ENCODE measurements around the gene C1QTNF2.

The C1QTNF2 gene

GRCh38 chr5:160369990-160370712 is at the start of gene C1QTNF2:
Gene C1QTNF2 (minus strand): TSS chr5:160370626. CDS start chr5:160355011, 15,615 bp downstream.
- no peak for DNase-seq (ENCODE audit: low read depth)

DNA sequence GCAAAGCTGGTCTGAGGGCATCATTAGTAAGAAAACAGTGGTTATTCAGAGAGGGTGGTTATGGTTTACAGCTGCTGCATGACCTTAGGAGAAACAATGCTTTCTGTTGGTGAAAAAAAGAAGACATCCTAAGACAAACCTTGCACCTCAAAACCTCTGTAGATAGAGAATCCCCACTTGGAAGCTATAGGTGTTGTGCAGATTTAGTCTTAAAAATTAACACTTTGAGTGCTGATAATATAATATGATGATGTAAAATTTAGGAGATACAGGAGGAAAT is 49.8 kb upstream of the C1QTNF2 start:
- DNase-seq (ENCODE audit: low read depth): no peak

DNA sequence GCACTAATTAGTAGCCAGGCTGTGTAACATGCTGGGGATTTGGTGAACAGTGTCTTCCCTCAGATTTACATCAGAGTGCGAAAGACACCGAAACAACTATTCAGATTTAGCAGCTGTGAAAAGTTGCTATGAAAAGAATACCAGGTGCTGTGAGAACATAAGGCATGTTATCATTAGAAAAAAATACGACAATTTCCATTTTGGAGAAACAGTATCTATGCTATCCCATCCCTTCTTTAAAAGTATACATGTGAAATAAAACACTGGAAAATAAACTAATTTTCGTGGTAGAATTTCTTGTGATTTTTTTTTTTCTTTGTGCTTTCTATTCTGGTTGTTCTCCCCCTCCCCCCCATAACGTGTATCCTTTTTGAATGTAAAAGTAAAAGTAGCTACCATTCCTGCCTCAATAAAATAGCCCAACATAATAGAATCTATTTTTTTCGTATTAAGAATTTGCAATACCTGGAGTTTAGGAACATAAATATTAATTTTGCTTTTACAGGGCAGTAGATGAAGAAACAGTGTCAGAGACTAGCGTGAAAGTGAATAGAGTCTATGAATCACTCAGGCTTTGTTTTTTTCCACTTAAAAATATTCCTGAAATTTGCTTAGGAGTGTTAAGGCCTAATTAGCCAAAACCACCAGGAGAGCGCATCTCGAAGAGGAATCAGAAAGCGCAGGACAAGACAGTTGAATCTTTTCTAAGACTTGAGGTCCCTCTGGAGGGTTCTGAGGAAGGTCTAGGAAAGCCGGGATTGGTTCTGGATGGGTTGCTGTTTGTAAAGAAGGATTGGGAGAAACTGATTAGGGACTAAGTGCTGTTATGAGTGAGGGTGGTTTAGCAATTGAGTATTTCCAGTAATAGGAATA is 49.3 kb upstream of the C1QTNF2 start:
- DNase-seq (ENCODE audit: low read depth): no peak

DNA sequence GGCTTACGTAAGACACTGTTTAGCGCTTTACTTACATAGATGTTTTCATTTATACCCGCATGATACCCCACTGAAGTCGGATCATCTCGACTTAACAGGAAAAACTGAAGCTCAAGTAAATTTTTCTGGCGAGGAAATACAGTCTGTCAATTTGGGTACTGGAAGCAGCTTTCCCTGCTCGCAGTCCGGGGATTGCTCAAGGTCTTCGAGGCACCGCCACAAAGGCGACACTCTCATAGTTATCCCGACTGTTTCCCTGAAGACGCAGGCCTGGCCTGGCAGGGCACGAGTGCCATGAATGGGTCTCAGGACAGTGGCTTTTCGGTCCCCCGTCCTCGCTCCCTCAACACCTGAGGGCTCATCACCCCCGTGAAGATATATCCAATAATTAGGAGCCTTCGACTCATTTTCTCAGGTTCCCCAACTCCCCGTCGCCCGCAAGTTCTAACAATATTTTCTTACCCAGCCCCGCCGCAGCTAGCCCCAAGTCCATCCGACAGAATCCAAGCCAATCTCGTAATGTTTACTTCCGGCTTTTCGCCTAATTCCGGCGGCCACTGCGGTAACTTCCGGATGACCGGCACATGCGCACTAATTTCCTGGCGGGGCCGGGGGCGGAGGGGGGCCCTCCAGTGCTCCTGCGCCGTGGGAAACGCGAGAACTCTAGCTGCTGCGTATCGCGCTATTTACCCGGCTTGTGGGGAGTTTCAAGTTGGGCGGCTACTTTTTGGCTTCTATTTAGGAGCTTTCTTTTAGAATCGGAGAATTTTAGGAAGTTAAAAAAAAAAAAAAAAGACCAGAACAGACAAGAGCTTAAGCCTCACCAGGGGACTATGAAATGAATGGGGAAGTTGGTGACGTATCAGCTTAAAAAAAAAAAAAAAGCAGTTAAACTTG is 48.4 kb upstream of the C1QTNF2 start, which contains the start of gene SLU7:
Gene SLU7 (minus strand): TSS at position 521 of the 897 bp plus-strand sequence. CDS start 3,787 bp downstream, outside the sequence.
- DNase-seq (ENCODE audit: low read depth): peak; percentile 90

DNA sequence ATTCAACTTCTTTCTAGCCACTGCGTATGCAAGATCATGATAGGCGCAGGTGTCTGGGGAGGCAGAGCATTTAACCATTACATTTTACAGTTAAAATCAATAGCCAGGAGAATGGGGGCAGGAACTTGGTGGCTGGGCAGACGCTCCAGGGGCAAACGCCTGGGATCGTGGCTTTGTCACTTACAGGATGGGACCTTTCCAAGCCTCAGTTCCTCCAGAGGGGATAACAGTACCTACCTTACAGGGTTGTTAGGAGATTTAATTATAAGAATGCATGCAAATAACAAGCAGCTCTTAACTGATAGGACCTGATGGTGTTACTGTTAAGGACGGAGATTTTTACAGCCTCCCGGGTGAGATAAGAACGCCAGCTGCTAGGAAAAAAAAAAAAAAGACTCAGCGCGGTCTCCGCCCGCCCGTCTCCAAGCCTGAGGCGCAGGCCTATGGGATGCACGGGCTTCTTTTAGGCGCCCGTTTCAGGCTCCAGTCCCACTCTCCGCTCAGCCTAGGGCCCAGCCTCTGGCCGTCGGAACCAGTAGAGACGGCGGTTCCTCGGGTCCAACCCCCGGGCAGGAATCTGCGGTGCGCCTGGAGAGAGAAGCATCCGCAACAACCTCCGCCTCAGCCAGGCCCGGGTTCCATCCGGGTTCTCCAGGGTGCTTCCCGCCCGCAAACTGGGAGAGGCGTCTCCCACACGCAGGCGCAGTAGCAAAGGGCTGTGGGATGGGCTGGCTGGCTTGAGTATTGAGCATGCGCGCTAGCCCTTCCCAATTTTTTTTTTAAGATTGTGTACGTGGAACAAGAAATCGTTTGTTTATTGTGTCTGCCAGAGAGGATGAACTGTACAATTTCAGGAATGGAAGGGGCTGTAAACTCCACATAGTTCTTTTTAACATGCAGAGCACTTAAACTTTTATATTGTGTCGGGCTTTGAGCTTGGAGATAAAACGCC is 29.3 kb upstream of the C1QTNF2 start, which contains the start of gene FAM200C:
Gene FAM200C (minus strand): TSS at position 653 of the 952 bp plus-strand sequence. CDS start 4,564 bp downstream, outside the sequence.
- peak; percentile 37 for DNase-seq (ENCODE audit: low read depth)

DNA sequence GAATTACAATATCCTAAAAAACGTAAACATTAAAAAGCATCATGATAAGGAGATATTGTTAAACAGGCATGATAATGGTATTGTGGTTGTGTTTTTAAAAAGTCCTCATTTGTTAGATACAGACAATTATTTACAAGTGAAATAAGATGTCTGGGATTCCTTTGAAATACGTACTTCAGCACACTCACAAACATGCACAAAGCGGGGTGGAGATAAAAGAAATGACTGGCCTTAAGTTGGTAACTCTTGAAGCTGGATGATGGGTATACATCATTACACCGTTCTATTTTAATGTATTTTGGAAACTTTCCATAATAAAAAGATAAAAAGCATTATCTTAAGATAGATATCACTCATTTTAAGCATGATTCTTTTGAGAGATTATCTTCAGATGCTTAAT is 28.4 kb upstream of the C1QTNF2 start:
- no peak for DNase-seq (ENCODE audit: low read depth)

GRCh38 chr5:160397492-160397891 is 27.1 kb upstream of the C1QTNF2 start:
- no peak for DNase-seq (ENCODE audit: low read depth)

- no peak for DNase-seq (ENCODE audit: low read depth)
Measured at GRCh38 chr5:160395111-160395510, 24.7 kb upstream of the C1QTNF2 start.

DNA sequence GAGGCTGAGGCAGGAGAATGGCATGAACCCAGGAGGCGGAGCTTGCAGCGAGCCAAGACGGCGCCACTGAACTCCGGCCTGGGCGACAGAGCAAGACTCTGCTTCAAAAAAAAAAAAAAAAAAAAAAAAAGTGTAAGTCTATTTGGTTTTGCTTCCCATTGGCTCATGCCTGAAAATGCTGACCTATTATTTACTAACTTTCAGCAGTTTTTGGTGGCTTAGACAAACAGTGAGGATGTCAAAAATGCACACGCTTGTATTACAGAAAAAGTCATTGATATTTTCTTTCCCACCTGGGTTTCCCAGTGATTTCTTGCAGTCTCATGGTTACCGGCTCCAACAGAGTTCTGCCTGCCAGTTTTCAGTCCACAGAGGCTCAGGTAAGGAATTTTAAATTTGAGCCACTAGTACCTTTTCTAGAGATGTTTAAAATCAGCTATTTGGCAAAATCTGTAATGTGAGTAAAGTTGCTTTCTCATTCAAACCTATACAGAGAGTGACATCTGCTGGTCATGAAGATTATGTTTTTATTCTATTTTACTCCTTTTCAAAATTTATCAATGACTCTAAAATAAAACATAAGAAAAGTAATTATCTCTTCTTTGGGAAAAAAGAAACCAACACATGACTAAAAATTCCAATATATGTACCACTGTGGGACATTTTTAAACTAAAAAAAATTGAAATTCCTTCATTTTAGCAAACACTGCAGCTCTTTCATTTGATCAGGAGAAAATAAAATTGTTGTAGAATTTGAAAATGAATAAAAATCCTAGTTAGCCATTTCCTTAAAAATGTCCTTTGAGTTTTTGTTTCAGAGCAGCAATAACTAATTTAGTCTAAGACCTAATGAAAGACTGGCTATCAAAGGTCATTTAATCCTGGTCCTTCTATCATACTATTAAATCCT is 20.6 kb upstream of the C1QTNF2 start:
- DNase-seq (ENCODE audit: low read depth): no peak

GRCh38 chr5:160387445-160387844 is 17.0 kb upstream of the C1QTNF2 start:
- no peak for DNase-seq (ENCODE audit: low read depth)

DNA sequence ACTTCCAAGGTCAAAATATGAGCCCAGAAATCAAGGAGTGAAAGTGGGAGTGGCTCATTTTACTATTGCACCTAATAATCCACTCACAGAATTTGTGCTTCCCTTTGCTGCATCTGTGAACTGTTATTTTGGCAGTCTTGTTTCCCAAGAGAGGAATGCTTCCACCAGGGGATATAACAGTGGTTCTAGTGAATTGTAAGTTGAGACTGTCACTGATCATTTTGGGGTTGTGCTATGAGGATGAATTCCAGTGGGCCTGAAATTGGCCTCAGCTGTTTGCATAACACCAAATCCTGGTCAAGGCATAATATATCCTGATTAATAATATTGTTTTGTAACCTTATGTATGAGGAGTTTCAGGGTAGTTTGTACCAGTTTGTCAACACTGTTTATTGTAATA is 15.1 kb upstream of the C1QTNF2 start:
- no peak for DNase-seq (ENCODE audit: low read depth)

DNA sequence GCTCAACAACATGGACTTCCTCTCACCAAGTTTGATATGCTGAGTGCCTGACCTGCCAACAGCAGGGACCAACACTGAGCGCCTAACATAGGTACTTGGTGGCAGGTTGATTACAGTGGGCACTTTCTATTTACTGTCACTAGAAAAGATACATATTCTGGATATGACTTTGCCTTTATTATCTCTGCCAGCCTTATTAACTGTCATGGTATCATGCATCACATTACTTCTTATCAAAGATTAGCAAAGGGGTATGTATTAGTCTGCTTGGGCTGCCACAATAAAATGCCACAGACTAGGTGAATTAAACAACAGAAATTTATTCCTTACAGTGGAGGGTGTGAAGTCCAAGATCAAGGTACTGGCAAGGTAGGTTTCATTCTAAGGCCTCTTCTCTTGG is 14.3 kb upstream of the C1QTNF2 start:
- no peak for DNase-seq (ENCODE audit: low read depth)

DNA sequence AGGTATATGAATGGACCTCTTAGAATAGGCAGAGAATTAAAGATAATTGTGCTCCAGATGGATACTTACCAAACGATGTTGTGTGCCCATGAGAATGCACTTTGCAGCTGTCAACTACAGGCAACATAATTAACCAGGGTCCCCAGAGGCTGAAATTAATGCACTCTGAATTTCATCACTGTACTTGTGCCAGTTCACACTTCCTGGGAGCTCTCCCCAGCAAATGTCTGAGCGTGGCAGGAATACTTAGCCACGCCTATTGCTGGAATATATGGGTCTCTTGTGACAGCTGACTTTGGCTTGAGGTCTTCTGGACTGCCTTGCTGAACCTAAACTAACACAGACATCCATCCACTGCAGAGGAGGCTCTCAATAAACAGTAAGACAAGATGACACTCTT is 11.9 kb upstream of the C1QTNF2 start:
- DNase-seq (ENCODE audit: low read depth): no peak

- DNase-seq (ENCODE audit: low read depth): no peak
Measured at GRCh38 chr5:160380041-160380440, 9.6 kb upstream of the C1QTNF2 start.

GRCh38 chr5:160379511-160379910 is 9.1 kb upstream of the C1QTNF2 start:
- DNase-seq (ENCODE audit: low read depth): no peak

GRCh38 chr5:160378330-160378729 is 7.9 kb upstream of the C1QTNF2 start:
- DNase-seq (ENCODE audit: low read depth): no peak

DNA sequence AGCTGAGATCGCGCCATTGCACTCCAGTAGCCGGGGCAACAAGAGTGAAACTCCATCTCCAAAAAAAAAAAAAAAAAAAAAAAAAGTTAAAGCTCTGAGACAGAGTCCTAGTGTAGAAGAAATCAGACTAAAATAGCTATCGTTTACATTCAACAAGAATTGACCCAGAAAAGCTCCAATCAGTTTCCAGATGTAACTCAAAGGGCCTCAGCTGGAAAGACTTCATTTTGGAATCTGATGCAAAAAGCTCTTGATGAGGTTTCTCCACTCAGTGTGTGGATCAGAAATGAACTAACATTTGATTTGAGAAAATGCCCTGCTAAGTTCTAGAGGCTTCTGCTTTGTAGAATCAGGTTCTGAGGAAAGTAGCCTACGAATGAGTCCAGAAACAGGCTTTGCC is 7.2 kb upstream of the C1QTNF2 start:
- DNase-seq (ENCODE audit: low read depth): no peak

GRCh38 chr5:160376416-160376815 is 6.0 kb upstream of the C1QTNF2 start:
- DNase-seq (ENCODE audit: low read depth): no peak

DNA sequence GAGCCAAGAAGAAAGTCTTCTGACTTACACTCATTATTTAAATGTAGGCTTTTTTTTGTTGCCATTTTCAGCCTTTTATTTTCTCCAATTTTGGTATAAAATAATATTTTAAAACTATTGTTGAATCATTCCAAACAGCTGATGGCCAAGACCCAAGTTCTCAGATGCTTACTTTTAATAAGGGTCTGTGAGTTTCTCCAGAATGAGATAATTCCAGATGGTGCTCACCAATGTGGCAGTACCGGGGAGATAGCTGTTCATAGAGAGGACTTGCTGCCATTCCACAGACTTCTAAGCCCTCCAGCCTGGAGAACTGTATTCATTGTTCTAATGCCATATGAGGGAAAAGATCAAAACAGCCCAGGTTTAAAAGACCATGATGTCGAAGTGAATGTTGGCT is 5.3 kb upstream of the C1QTNF2 start:
- no peak for DNase-seq (ENCODE audit: low read depth)

DNA sequence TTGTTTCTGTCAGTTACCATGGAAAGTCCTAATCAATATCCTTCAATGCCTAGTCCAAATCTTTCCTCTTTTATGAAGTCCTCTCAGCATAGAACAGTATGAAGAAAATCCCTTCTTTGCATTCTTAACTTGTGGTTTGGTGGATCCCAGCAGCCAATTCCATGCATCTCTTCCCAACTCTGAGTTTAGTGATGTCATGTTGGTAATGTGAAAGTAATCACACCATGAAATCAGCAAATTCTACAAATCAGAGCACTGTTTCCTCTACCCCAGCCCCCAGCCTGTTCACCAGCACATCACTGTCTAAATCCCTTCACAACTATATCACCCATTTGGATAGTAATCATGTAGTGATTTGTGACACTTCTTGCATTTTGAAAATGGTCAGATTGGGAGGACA is 4.7 kb upstream of the C1QTNF2 start:
- no peak for DNase-seq (ENCODE audit: low read depth)

Data from stimulated activated CD8-positive, alpha-beta memory T cell treated with anti-CD3 and anti-CD28 coated beads, Interleukin-7, amount 100 ng/mL, for 24 hours (primary cell).